Endothelial cell of umbilical vein (primary cell): ENCODE measurements around the gene PPFIBP1. TPM values are rescaled to one million over a fixed set of nuclear protein-coding genes. Genes with fewer than 3 reads are reported as not detected.
"Not testable (repeated sequence)": the region's sequence is repeated elsewhere in the genome, so short reads cannot be mapped to it uniquely, and the experiment has no call there.

Source experiments
- BruUV-seq: library from RNA; stranded (reverse); fragments of 400-500 nt; replicated peaks from 2 replicates; lab custom pipeline; 2021; lab: Mats Ljungman, UMichigan
- CTCF ChIA-PET: fragments of 300-600, 350-600 bp; sonication (Branson Sonifier 250); formaldehyde crosslinking; loops from one replicate; lab custom pipeline; 2021; ENCODE audit warnings: antibody characterized with exemption, inconsistent platforms; lab: Charles Lee
- POLR2A ChIA-PET: fragments of 300-600, 350-600 bp; sonication (Branson Sonifier 250); formaldehyde crosslinking; loops from one replicate; lab custom pipeline; 2021; ENCODE audit warnings: antibody characterized with exemption, inconsistent platforms; lab: Charles Lee
- DNase-seq: peaks from one replicate; pipeline ENCODE4 v3.0.0-alpha.2; 2011; ENCODE audit warnings: low read depth, low spot score
- FAIRE-seq: peaks from 2 replicates; lab custom pipeline; 2011; peaks lifted over from hg19 to GRCh38; lab: Jason Lieb, UNC
- H2AFZ ChIP-seq: 2 replicates; pipeline ENCODE4 v1.6.0; 2012; ENCODE audit warnings: low read depth, low read length, control low read depth, inconsistent platforms
- H3K27ac ChIP-seq: 2 replicates; pipeline ENCODE4 v1.5.1; 2011; ENCODE audit warnings: low read depth, mild to moderate bottlenecking, control low read depth, low read length, moderate library complexity; ENCODE audit not compliant: insufficient read depth
- H3K27me3 ChIP-seq, 2 experiments: 2 replicates each; pipeline versions ENCODE4 v1.6.0 to v1.6.1; 2011; ENCODE audit warnings: low read length in 2 of 2, mixed read lengths in 1 of 2; ENCODE audit not compliant: control insufficient read depth in 2 of 2, insufficient read depth in 2 of 2
- H3K36me3 ChIP-seq, 2 experiments: 2 replicates in 1 of 2; 3 replicates in 1 of 2; pipeline ENCODE4 v1.5.1; 2011; ENCODE audit warnings: low read length in 2 of 2, mild to moderate bottlenecking in 1 of 2, moderate library complexity in 1 of 2; ENCODE audit not compliant: control insufficient read depth in 2 of 2, insufficient read depth in 2 of 2; ENCODE audit errors: extremely low read depth in 1 of 2
- H3K4me1 ChIP-seq: 3 replicates; pipeline ENCODE4 v1.5.1; 2011; ENCODE audit warnings: mild to moderate bottlenecking, low read length; ENCODE audit not compliant: control insufficient read depth, insufficient read depth; ENCODE audit errors: extremely low read depth
- H3K4me2 ChIP-seq: 2 replicates; pipeline ENCODE4 v1.6.1; 2011; ENCODE audit warnings: low read length, control low read depth, mixed read lengths; ENCODE audit not compliant: insufficient read depth
- H3K4me3 ChIP-seq, 3 experiments: fragments of 200-600 bp in 1 of 3; sonication (generic), shearing (Covaris generic) in 1 of 3; replicated peaks in 1 of 3; 2 replicates each; pipeline ENCODE4 v1.5.1; 2011 to 2016; ENCODE audit warnings: control low read depth in 3 of 3, low read length in 3 of 3, mild to moderate bottlenecking in 2 of 3, inconsistent platforms in 1 of 3, low read depth in 1 of 3, moderate library complexity in 1 of 3; ENCODE audit not compliant: insufficient read depth in 1 of 3
- H3K79me2 ChIP-seq: 2 replicates; pipeline ENCODE4 v1.6.0; 2012; ENCODE audit warnings: low read length, inconsistent platforms; ENCODE audit not compliant: control insufficient read depth, insufficient read depth
- H3K9ac ChIP-seq: replicated peaks from 2 replicates; pipeline ENCODE3; 2011; ENCODE audit warnings: low read length, control low read depth; ENCODE audit not compliant: insufficient read depth; ENCODE audit errors: extremely low read depth
- H3K9me1 ChIP-seq: replicated peaks from 3 replicates; pipeline ENCODE4 v1.6.0; 2011; ENCODE audit warnings: mild to moderate bottlenecking, low read length; ENCODE audit not compliant: control insufficient read depth, insufficient read depth; ENCODE audit errors: extremely low read depth
- H3K9me3 ChIP-seq: replicated peaks from 2 replicates; pipeline ENCODE4 v1.5.1; 2012; ENCODE audit warnings: low read length, inconsistent platforms; ENCODE audit not compliant: control insufficient read depth, insufficient read depth
- H4K20me1 ChIP-seq: replicated peaks from 2 replicates; pipeline ENCODE3; 2011; ENCODE audit warnings: mild to moderate bottlenecking, low read length; ENCODE audit not compliant: control insufficient read depth, insufficient read depth; ENCODE audit errors: extremely low read depth
- POLR2AphosphoS5 ChIP-seq: IDR thresholded peaks from 2 replicates; pipeline ENCODE4 v1.6.1; 2012; ENCODE audit warnings: low read depth, mild to moderate bottlenecking, control low read depth, low read length, moderate library complexity; ENCODE audit not compliant: insufficient read depth
- dilution Hi-C: fragments of 300-500 bp; cut with MboI; formaldehyde crosslinking; loops from one replicate; pipeline ENCODE4 v1.15.0; 2019; ENCODE audit warnings: low sequenced_read_pairs; ENCODE audit not compliant: extremely low pct_ligation_motif_present
- intact Hi-C: fragments of 100-400 bp; cut with micrococcal nuclease; formaldehyde crosslinking; loops from one replicate; pipeline ENCODE4 v1.10.0; 2022
- polyA plus RNA-seq, 4 experiments: library from polyadenylated mRNA; depleted of rRNA in 3 of 4; stranded (reverse) in 3 of 4; unstranded in 1 of 4; fragments of >200 nt; gene quantifications; 2 replicates each; pipeline versions ENCODE4 v1.2.1 to v1.2.3, GENCODE V29; 2011 to 2012; ENCODE audit warnings: missing spikeins in 1 of 4
- total RNA-seq: library from RNA; stranded (reverse); gene quantifications from 2 replicates; pipeline ENCODE4 v1.2.3, GENCODE V29; 2021
- TF ChIP-seq, protein P1 (sequence below): IDR thresholded peaks from 2 replicates; pipeline ENCODE4 v1.6.1; 2011; ENCODE audit not compliant: insufficient read depth, insufficient read length

Gene PPFIBP1
- total and polyA plus RNA-seq, 2 donors (not counting 3 experiments of a cell fraction or from before 2014, with no cell fraction given): 45.5 to 154 TPM

DNA sequence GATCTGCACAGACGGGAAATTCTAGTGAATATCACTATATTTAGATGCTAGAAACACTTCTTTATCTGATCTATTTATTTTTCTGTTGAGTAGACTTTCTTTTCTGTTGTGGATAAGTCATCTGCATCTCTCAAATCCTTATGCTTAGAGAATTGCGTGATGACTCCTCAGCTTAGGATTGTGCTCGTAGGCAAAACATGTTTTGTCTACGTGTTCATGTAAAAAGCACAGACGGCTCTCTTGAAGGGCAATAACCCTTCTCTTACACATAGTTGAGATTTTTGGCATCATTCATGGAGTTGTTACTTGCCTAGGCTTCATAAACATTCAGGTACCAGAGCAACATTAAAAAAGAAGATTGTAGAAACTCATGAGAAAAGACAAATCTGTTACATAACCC lies 18.6 kb downstream of the PPFIBP1 start:
- DNase-seq: no peak
- Histone ChIP-seq H3K4me1 (peaks cover 17% of the 10 kb centered on the region), H3K27me3 (no peaks in the 10 kb centered on the region), H2AFZ (no peak overlapping the region), H3K36me3 (no peaks in the 10 kb centered on the region), H3K79me2 (peaks cover 95% of the 10 kb centered on the region), H3K9me1 (no peaks in the 10 kb centered on the region), H3K27ac (no peak overlapping the region), H3K4me2 (no peak overlapping the region), H3K9me3 (no peaks in the 10 kb centered on the region), H3K4me3 (no peak overlapping the region), H3K9ac (no peak overlapping the region), H4K20me1 (peaks cover 7% of the 10 kb centered on the region)
- dilution Hi-C loops (no loop called here), intact Hi-C loops (no loop called here)
- FAIRE-seq: no peak
- POLR2A ChIA-PET: no interaction called here
- CTCF ChIA-PET: no interaction called here
- BruUV-seq: no TSS peak
- no peak for TF ChIP-seq POLR2AphosphoS5
- TF ChIP-seq, protein P1, sequence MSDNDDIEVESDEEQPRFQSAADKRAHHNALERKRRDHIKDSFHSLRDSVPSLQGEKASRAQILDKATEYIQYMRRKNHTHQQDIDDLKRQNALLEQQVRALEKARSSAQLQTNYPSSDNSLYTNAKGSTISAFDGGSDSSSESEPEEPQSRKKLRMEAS: no peak

DNA sequence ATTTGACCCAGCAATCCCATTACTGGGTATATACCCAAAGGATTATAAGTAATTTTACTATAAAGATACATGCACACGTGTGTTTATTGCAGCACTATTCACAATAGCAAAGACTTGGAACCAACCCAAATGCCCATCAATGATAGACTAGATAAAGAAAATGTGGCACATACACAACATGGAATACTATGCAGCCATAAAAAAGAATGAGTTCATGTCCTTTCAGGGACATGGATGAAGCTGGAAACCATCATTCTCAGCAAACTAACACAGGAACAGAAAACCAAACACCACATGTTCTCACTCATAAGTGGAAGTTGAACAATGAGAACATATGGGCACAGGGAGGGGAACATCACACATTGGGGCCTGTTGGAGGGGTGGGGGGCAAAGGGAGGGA lies 20.9 kb downstream of the PPFIBP1 start:
- H3K9me3 ChIP-seq, H3K27ac ChIP-seq, FAIRE-seq, POLR2A ChIA-PET, H3K9me1 ChIP-seq, H2AFZ ChIP-seq, H3K9ac ChIP-seq, intact Hi-C loops, H3K4me2 ChIP-seq, H4K20me1 ChIP-seq, CTCF ChIA-PET, H3K4me3 ChIP-seq, BruUV-seq, dilution Hi-C loops, H3K36me3 ChIP-seq, H3K27me3 ChIP-seq, DNase-seq: not testable (repeated sequence)
- Histone ChIP-seq H3K79me2 (peaks cover 88% of the 10 kb centered on the region), H3K4me1 (peaks cover 20% of the 10 kb centered on the region)
